Gastrocnemius medialis (tissue), 4 donors: ENCODE measurements around the gene SENP8. TPM values are rescaled to one million over a fixed set of nuclear protein-coding genes. Genes with fewer than 3 reads are reported as not detected.
A peak's percentile ranks its signal among the peaks of the same experiment; 100 is the strongest.
"Not testable (repeated sequence)": the region's sequence is repeated elsewhere in the genome, so short reads cannot be mapped to it uniquely, and the experiment has no call there.

ENCODE experiments used
- ATAC-seq, 2 donors: fragments of 150-250 bp; one replicate each; pipeline ENCODE4 v1.9.1; 2016
- DNase-seq, 2 donors: peaks; one replicate each; pipeline ENCODE4 v3.0.0-alpha.2; 2019
- H3K27ac ChIP-seq, 4 donors: fragments of 200-600 bp; sonication (generic); 1 replicate in 1 of 4; 2 replicates in 3 of 4; pipeline ENCODE4 v1.5.1; 2016 to 2018; ENCODE audit warnings: mild to moderate bottlenecking in 2 of 4, moderate library complexity in 1 of 4
- H3K27me3 ChIP-seq, 3 donors: fragments of 200-600 bp; sonication (generic) in 2 of 3; 1 replicate in 1 of 3; 2 replicates in 2 of 3; pipeline versions ENCODE4 v1.5.1 to v1.6.0; 2016 to 2019; ENCODE audit warnings: mild to moderate bottlenecking in 1 of 3, moderate library complexity in 1 of 3
- H3K36me3 ChIP-seq, 2 donors: fragments of 200-600 bp; sonication (generic) in 1 of 2; one replicate each; pipeline ENCODE4 v1.5.1; 2017 to 2018
- H3K4me1 ChIP-seq, 2 donors: fragments of 200-600 bp; sonication (generic) in 1 of 2; one replicate each; pipeline ENCODE4 v1.5.1; 2016 to 2017; ENCODE audit warnings: mild to moderate bottlenecking in 2 of 2
- H3K4me3 ChIP-seq, 4 donors: fragments of 200-600 bp; sonication (generic) in 3 of 4; 1 replicate in 1 of 4; 2 replicates in 3 of 4; pipeline ENCODE4 v1.5.1; 2016 to 2019; ENCODE audit warnings: mild to moderate bottlenecking in 2 of 4
- H3K9me3 ChIP-seq, 3 donors: fragments of 200-600 bp; sonication (generic) in 2 of 3; 1 replicate in 1 of 3; 2 replicates in 2 of 3; pipeline ENCODE4 v1.5.1; 2016 to 2019
- POLR2A ChIP-seq, 2 donors: fragments of 450-650 bp; IDR thresholded peaks; one replicate each; pipeline ENCODE4 v1.6.1; 2017; ENCODE audit warnings: antibody characterized with exemption in 2 of 2, mild to moderate bottlenecking in 2 of 2, moderate library complexity in 2 of 2
- in situ Hi-C, 4 donors: fragments of 200-750 bp; cut with MboI; loops; one replicate each; pipeline versions ENCODE4 v1.15.0 to v1.8.0; 2017; ENCODE audit warnings: low sequenced_read_pairs in 4 of 4
- intact Hi-C: fragments of 100-400 bp; cut with DNase I; formaldehyde crosslinking; loops from one replicate; pipeline ENCODE4 v1.15.1; 2023; ENCODE audit warnings: low total_unique reads
- total RNA-seq, 4 donors: library from RNA; depleted of rRNA; stranded (reverse); fragments of >200 nt; gene quantifications; one replicate each; pipeline versions ENCODE4 v1.1.0 to v1.2.3, GENCODE V29; 2016
- TF ChIP-seq, protein P1 (sequence below), 5 experiments: fragments of 450-650 bp in 3 of 5; fragments of 200-600 bp in 2 of 5; sonication (generic) in 2 of 5; IDR thresholded peaks in 4 of 5; conservative IDR thresholded peaks in 1 of 5; 1 replicate in 4 of 5; 2 replicates in 1 of 5; pipeline ENCODE4 v1.5.1; 2016 to 2019; ENCODE audit warnings: antibody characterized with exemption in 5 of 5, mild to moderate bottlenecking in 3 of 5, moderate library complexity in 3 of 5

SENP8 gene
- 1 to 10 TPM; 1.0 to 3.6 (median 2.7) TPM for total RNA-seq

DNA sequence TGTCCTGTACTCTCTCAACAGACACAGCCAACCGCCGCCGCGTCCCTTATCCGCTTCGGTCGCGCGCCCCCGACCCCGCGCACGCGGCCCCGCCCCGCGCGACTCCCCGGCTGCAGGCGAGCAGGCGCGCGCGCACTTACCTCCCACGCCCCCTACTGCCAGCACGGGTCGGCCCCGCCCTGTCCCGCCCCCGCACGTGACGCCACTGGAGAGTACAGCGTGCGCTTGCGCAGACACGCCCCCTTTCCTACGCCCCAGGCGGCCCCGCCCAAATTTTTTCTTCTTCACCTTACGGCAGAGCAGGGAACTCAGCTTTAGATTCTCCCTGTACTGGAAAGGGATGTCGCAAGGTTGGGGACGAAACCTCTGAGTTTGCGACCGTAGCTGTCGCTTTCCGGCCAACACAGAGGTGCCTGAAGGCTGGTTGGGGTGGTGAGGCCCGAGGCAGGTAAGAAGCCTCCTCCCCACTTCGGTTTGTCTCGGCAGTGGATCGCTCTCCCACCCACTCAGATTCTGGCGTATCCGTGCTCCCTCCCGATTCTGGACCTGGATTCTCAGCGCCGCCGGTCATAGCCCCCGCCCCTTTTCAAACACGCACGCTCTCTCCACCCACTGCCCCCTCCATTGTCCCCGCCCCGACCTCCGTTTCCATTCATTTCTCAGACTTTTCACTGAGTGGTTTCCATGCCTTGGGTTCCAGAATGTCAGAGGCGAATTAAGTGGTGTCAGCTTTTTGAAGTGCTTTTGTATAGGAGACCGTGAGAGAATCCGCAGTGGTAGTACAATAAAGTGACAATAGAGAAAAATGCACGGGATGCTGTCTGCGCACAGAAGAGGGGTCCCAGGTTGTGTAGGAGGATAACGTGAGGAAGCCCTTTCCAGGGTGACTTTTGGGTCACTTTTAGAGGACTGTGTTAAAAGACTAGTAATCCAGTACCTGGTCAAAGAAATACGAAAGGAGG is at the start of gene SENP8, which contains the start of gene MYO9A:
SENP8 (plus strand) TSS at position 387 of the 962 bp plus-strand sequence. CDS start 21,221 bp downstream, outside the sequence.
MYO9A (minus strand) TSS at position 134 of the 962 bp plus-strand sequence. CDS start 71,587 bp downstream, outside the sequence.
- peak; percentile 92 to 96 for TF ChIP-seq POLR2A (IDR thresholded peaks at IDR 0.05)
- TF ChIP-seq, protein P1, sequence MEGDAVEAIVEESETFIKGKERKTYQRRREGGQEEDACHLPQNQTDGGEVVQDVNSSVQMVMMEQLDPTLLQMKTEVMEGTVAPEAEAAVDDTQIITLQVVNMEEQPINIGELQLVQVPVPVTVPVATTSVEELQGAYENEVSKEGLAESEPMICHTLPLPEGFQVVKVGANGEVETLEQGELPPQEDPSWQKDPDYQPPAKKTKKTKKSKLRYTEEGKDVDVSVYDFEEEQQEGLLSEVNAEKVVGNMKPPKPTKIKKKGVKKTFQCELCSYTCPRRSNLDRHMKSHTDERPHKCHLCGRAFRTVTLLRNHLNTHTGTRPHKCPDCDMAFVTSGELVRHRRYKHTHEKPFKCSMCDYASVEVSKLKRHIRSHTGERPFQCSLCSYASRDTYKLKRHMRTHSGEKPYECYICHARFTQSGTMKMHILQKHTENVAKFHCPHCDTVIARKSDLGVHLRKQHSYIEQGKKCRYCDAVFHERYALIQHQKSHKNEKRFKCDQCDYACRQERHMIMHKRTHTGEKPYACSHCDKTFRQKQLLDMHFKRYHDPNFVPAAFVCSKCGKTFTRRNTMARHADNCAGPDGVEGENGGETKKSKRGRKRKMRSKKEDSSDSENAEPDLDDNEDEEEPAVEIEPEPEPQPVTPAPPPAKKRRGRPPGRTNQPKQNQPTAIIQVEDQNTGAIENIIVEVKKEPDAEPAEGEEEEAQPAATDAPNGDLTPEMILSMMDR (IDR thresholded peaks at IDR 0.05 in 4 of 5, conservative IDR thresholded peaks at IDR 0.05 in 1 of 5): peak in 2 of 5 experiments; percentile 14 to 39
- peak within 1 kb of the TSS; percentile 73 to 96 (median 77) for H3K4me3 ChIP-seq
- H3K27ac ChIP-seq: peak within 1 kb of the TSS; percentile 92 to 98 (median 95)
- H3K4me1 ChIP-seq: peaks cover 34 to 42% of the 10 kb centered on the region in 2 donors
- in situ Hi-C loops (no loop called here), intact Hi-C loops (loop anchor here (2.0 to 5.0 kb wide), 3 partner anchors 96 to 155 kb away; partner anchors contain the start of genes PARP6 and PKM)
- peak; percentile 96 to 97 for DNase-seq
- peak; percentile 80 to 83 for ATAC-seq
- no peaks in the 10 kb centered on the region for H3K9me3 ChIP-seq
- no peaks in the 10 kb centered on the region for H3K27me3 ChIP-seq
- no peaks in the 10 kb centered on the region for H3K36me3 ChIP-seq

DNA sequence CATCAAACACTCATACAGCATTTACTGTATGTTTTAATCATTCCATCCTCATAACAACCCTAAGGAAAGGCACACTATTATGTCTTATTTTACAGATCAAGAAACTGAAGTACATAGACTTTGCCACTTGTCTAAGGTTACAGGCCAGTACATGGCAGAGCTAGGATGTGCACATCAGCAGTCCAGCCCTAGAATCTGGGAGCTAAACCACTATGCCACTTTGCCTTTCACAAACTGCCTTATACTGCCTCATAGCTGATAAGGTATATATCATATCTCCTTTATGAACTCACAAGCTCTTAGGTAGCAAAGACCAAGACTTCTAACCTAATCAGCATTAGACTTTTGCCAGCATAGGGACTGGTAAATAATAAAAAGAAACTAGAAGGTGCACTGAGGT is 49.3 kb upstream of the SENP8 start:
- no peaks in the 10 kb centered on the region for H3K27me3 ChIP-seq
- H3K4me1 ChIP-seq: peaks cover 9% of the 10 kb centered on the region in 2 donors
- H3K36me3 ChIP-seq: no peaks in the 10 kb centered on the region
- H3K27ac ChIP-seq: peak overlapping the region in 1 of 4 donors; percentile 7
- TF ChIP-seq, protein P1 (IDR thresholded peaks at IDR 0.05 in 4 of 5, conservative IDR thresholded peaks at IDR 0.05 in 1 of 5): no peak
- TF ChIP-seq POLR2A (IDR thresholded peaks at IDR 0.05): no peak
- H3K4me3 ChIP-seq: no peak overlapping the region
- ATAC-seq (peak; percentile 26 to 81), DNase-seq (no peak)
- in situ Hi-C loops: no loop called here
- intact Hi-C loops: no loop called here
- H3K9me3 ChIP-seq: no peaks in the 10 kb centered on the region

- Histone ChIP-seq H3K4me1 (peaks cover 15 to 18% of the 10 kb centered on the region in 2 donors), H3K4me3 (no peak overlapping the region), H3K9me3 (no peaks in the 10 kb centered on the region), H3K27ac (no peak overlapping the region), H3K36me3 (no peaks in the 10 kb centered on the region), H3K27me3 (no peaks in the 10 kb centered on the region)
- intact Hi-C loops: no loop called here
- no peak for TF ChIP-seq POLR2A (IDR thresholded peaks at IDR 0.05)
- TF ChIP-seq, protein P1 (IDR thresholded peaks at IDR 0.05 in 4 of 5, conservative IDR thresholded peaks at IDR 0.05 in 1 of 5): no peak
- in situ Hi-C loops: no loop called here
- DNase-seq (no peak), ATAC-seq (no peak)
Measured at GRCh38 chr15:72070817-72071447, 47.3 kb upstream of the SENP8 start.

- H3K27me3 ChIP-seq, ATAC-seq, intact Hi-C loops, H3K9me3 ChIP-seq, H3K27ac ChIP-seq, DNase-seq, in situ Hi-C loops, H3K36me3 ChIP-seq, H3K4me3 ChIP-seq: not testable (repeated sequence)
- H3K4me1 ChIP-seq: peaks cover 15 to 18% of the 10 kb centered on the region in 2 donors
Measured at GRCh38 chr15:72071448-72071825, 46.8 kb upstream of the SENP8 start.
